ENCODE measurements around the gene KCNJ10.

DNA sequence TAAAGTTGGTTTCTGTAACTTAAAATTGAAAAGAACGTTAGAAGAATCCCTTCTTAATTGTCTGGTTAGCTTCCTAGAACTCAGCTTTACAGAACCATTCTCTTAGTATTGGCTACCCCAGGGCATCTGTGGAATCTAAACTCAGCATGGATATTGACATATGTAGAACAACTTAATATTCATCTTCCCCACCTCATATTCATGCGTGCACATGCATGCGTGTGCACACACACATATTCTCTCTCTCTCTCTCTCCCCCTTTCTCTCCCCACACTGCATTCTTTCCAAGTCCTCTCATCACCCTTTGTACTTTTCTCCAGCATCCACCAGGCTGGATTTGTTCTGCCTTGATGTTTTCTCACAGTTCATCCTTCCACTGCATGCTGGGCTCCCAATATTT lies 51.6 kb downstream of the KCNJ10 start:
- TF ChIP-seq POLR2A (IDR thresholded peaks at IDR 0.05; ENCODE audit: insufficient read depth in 1 of 2, low read depth in 2 of 2, low read length in 2 of 2) (no peak), KAT2B (IDR thresholded peaks at IDR 0.05; ENCODE audit: borderline replicate concordance, low read depth, low read length) (no peak), ZNF589 (CRISPR knock-in tag; conservative IDR thresholded peaks at IDR 0.05) (no peak), FOSL1 (CRISPR knock-in tag; IDR thresholded peaks at IDR 0.05; ENCODE audit: borderline replicate concordance) (no peak), U2AF1 (optimal IDR thresholded peaks at IDR 0.05; ENCODE audit: low read depth, low read length) (no peak), MAFF (IDR thresholded peaks at IDR 0.05; ENCODE audit: low read depth, low read length) (no peak), EP300 (IDR thresholded peaks at IDR 0.05; ENCODE audit: low read depth in 2 of 2, low read length in 2 of 2) (no peak), EP300 (CRISPR knock-in tag; IDR thresholded peaks at IDR 0.05; ENCODE audit: borderline replicate concordance) (no peak), SUZ12 (IDR thresholded peaks at IDR 0.05; ENCODE audit: low read depth, low read length) (no peak), ZNF629 (CRISPR knock-in tag; conservative IDR thresholded peaks at IDR 0.05) (no peak), SAFB2 (CRISPR knock-in tag; IDR thresholded peaks at IDR 0.05; ENCODE audit: borderline replicate concordance, low read depth) (no peak), SNAPC4 (CRISPR knock-in tag; IDR thresholded peaks at IDR 0.05) (no peak), NFE2L2 (IDR thresholded peaks at IDR 0.05; ENCODE audit: low read length) (no peak)
- TF ChIP-seq, protein P1, sequence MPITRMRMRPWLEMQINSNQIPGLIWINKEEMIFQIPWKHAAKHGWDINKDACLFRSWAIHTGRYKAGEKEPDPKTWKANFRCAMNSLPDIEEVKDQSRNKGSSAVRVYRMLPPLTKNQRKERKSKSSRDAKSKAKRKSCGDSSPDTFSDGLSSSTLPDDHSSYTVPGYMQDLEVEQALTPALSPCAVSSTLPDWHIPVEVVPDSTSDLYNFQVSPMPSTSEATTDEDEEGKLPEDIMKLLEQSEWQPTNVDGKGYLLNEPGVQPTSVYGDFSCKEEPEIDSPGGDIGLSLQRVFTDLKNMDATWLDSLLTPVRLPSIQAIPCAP (CRISPR knock-in tag; IDR thresholded peaks at IDR 0.05; ENCODE audit: low read depth) = no peak
- TF ChIP-seq, protein P2, sequence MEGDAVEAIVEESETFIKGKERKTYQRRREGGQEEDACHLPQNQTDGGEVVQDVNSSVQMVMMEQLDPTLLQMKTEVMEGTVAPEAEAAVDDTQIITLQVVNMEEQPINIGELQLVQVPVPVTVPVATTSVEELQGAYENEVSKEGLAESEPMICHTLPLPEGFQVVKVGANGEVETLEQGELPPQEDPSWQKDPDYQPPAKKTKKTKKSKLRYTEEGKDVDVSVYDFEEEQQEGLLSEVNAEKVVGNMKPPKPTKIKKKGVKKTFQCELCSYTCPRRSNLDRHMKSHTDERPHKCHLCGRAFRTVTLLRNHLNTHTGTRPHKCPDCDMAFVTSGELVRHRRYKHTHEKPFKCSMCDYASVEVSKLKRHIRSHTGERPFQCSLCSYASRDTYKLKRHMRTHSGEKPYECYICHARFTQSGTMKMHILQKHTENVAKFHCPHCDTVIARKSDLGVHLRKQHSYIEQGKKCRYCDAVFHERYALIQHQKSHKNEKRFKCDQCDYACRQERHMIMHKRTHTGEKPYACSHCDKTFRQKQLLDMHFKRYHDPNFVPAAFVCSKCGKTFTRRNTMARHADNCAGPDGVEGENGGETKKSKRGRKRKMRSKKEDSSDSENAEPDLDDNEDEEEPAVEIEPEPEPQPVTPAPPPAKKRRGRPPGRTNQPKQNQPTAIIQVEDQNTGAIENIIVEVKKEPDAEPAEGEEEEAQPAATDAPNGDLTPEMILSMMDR (CRISPR knock-in tag; IDR thresholded peaks at IDR 0.05) = no peak

All from HepG2 (cell line).